ES-I3 (cell line): ENCODE data around the gene RAI1.
"Not testable (repeated sequence)": the region's sequence is repeated elsewhere in the genome, so short reads cannot be mapped to it uniquely, and the experiment has no call there.

Source experiments
- H3K36me3 ChIP-seq: 2 replicates; pipeline ENCODE4 v1.6.1; 2013; ENCODE audit warnings: mild to moderate bottlenecking, low read length, control low read depth, moderate library complexity; ENCODE audit not compliant: insufficient read depth
- H3K4me1 ChIP-seq: 2 replicates; pipeline ENCODE4 v1.6.1; 2013; ENCODE audit warnings: mild to moderate bottlenecking, control low read depth, low read length; ENCODE audit not compliant: insufficient read depth
- H3K9ac ChIP-seq: 2 replicates; pipeline ENCODE4 v1.6.1; 2013; ENCODE audit warnings: low read depth, mild to moderate bottlenecking, low read length, moderate library complexity
- H3K9me3 ChIP-seq: 2 replicates; pipeline ENCODE4 v1.6.1; 2013; ENCODE audit warnings: mild to moderate bottlenecking, low read length, moderate library complexity; ENCODE audit not compliant: control insufficient read depth, insufficient read depth

RAI1 gene

GRCh38 chr17:17681744-17682292 is 560 bp downstream of the RAI1 start:
- H3K36me3 ChIP-seq: no peaks in the 10 kb centered on the region
- peaks cover 22% of the 10 kb centered on the region for H3K4me1 ChIP-seq
- H3K9ac ChIP-seq: peak overlapping the region; percentile 83; the same call in 1 of the 2 replicates
- H3K9me3 ChIP-seq: no peaks in the 10 kb centered on the region

- Histone ChIP-seq H3K36me3 (no peaks in the 10 kb centered on the region), H3K4me1 (peaks cover 23% of the 10 kb centered on the region), H3K9ac (peak overlapping the region; percentile 83), H3K9me3 (no peaks in the 10 kb centered on the region)
Observed at GRCh38 chr17:17682293-17682736, 1.1 kb downstream of the RAI1 start.

- H3K36me3 ChIP-seq: no peaks in the 10 kb centered on the region
- H3K4me1 ChIP-seq: peaks cover 23% of the 10 kb centered on the region
- H3K9ac ChIP-seq: peak overlapping the region; percentile 83
- no peaks in the 10 kb centered on the region for H3K9me3 ChIP-seq
Observed at GRCh38 chr17:17682737-17683680, 1.8 kb downstream of the RAI1 start.

GRCh38 chr17:17683710-17684365 is 2.6 kb downstream of the RAI1 start:
- Histone ChIP-seq H3K9me3 (no peaks in the 10 kb centered on the region), H3K36me3 (no peaks in the 10 kb centered on the region), H3K9ac (no peak overlapping the region), H3K4me1 (peaks cover 23% of the 10 kb centered on the region)

- H3K4me1 ChIP-seq: peaks cover 23% of the 10 kb centered on the region
- no peaks in the 10 kb centered on the region for H3K9me3 ChIP-seq
- H3K9ac ChIP-seq: no peak overlapping the region
Observed at GRCh38 chr17:17684906-17685774, 3.9 kb downstream of the RAI1 start.

GRCh38 chr17:17685775-17686291 is 4.6 kb downstream of the RAI1 start:
- H3K36me3 ChIP-seq: no peaks in the 10 kb centered on the region
- peaks cover 23% of the 10 kb centered on the region for H3K4me1 ChIP-seq

More at GRCh38 chr17:17684906-17685774, 3.9 kb downstream of the RAI1 start:
- H3K36me3 ChIP-seq: no peaks in the 10 kb centered on the region

GRCh38 chr17:17689312-17689711 is 8.1 kb downstream of the RAI1 start:
- Histone ChIP-seq H3K4me1 (peaks cover 44% of the 10 kb centered on the region), H3K9me3 (no peaks in the 10 kb centered on the region)

More at GRCh38 chr17:17685775-17686291, 4.6 kb downstream of the RAI1 start:
- Histone ChIP-seq H3K9me3 (no peaks in the 10 kb centered on the region), H3K9ac (no peak overlapping the region)

GRCh38 chr17:17690233-17690632 is 9.0 kb downstream of the RAI1 start:
- H3K9me3 ChIP-seq, H3K9ac ChIP-seq, H3K36me3 ChIP-seq: not testable (repeated sequence)
- peaks cover 42% of the 10 kb centered on the region for H3K4me1 ChIP-seq

More at GRCh38 chr17:17689312-17689711, 8.1 kb downstream of the RAI1 start:
- Histone ChIP-seq H3K9ac (no peak overlapping the region), H3K36me3 (no peaks in the 10 kb centered on the region)

- H3K9ac ChIP-seq: no peak overlapping the region
- peaks cover 32% of the 10 kb centered on the region for H3K4me1 ChIP-seq
- no peaks in the 10 kb centered on the region for H3K36me3 ChIP-seq
- H3K9me3 ChIP-seq: no peaks in the 10 kb centered on the region
Observed at GRCh38 chr17:17691468-17692263, 10.4 kb downstream of the RAI1 start.

- Histone ChIP-seq H3K36me3 (no peaks in the 10 kb centered on the region), H3K4me1 (peaks cover 30% of the 10 kb centered on the region), H3K9ac (no peak overlapping the region), H3K9me3 (no peaks in the 10 kb centered on the region)
Observed at GRCh38 chr17:17692353-17693252, 11.3 kb downstream of the RAI1 start.

- H3K36me3 ChIP-seq: no peaks in the 10 kb centered on the region
- peaks cover 38% of the 10 kb centered on the region for H3K4me1 ChIP-seq
- no peaks in the 10 kb centered on the region for H3K9me3 ChIP-seq
- peak overlapping the region; percentile 54 for H3K9ac ChIP-seq
Observed at GRCh38 chr17:17693253-17694168, 12.3 kb downstream of the RAI1 start.
